Stimulated activated CD4-positive, alpha-beta T cell treated with anti-CD3 and anti-CD28 coated beads, Interleukin-4, amount 100 ng/mL, for 24 hours (primary cell): ENCODE data around the gene SLC2A1.
A peak's percentile ranks its signal among the peaks of the same experiment; 100 is the strongest.

Experiments
- DNase-seq: peaks from one replicate; pipeline ENCODE4 v3.0.0-alpha.2; 2020

SLC2A1 gene

GRCh38 chr1:42940851-42941639 lies 17.6 kb downstream of the SLC2A1 start:
- no peak for DNase-seq

GRCh38 chr1:42938645-42939615 lies 19.7 kb downstream of the SLC2A1 start:
- DNase-seq: no peak

GRCh38 chr1:42937836-42938644 lies 20.6 kb downstream of the SLC2A1 start:
- DNase-seq: no peak

GRCh38 chr1:42937141-42937696 lies 21.4 kb downstream of the SLC2A1 start:
- DNase-seq: no peak

GRCh38 chr1:42936309-42937078 lies 22.2 kb downstream of the SLC2A1 start:
- peak; percentile 48 for DNase-seq

GRCh38 chr1:42935971-42936308 lies 22.7 kb downstream of the SLC2A1 start:
- no peak for DNase-seq

GRCh38 chr1:42935313-42935895 lies 23.3 kb downstream of the SLC2A1 start:
- DNase-seq: no peak

GRCh38 chr1:42934541-42935312 lies 23.9 kb downstream of the SLC2A1 start:
- no peak for DNase-seq

- no peak for DNase-seq
Observed at GRCh38 chr1:42933610-42934491, 24.8 kb downstream of the SLC2A1 start.

GRCh38 chr1:42933060-42933586 lies 25.5 kb downstream of the SLC2A1 start:
- DNase-seq: no peak

GRCh38 chr1:42932442-42932941 lies 26.2 kb downstream of the SLC2A1 start:
- DNase-seq: no peak

- DNase-seq: peak; percentile 74
Observed at GRCh38 chr1:42931911-42932422, 26.7 kb downstream of the SLC2A1 start.

GRCh38 chr1:42931108-42931539 lies 27.5 kb downstream of the SLC2A1 start:
- peak; percentile 53 for DNase-seq

GRCh38 chr1:42930178-42931107 lies 28.2 kb downstream of the SLC2A1 start:
- DNase-seq: no peak

- DNase-seq: no peak
Observed at GRCh38 chr1:42929434-42930177, 29.1 kb downstream of the SLC2A1 start.

GRCh38 chr1:42928859-42929258 lies 29.8 kb downstream of the SLC2A1 start:
- DNase-seq: no peak
